ENCODE measurements around the gene ST6GAL1. TPM values are rescaled to one million over a fixed set of nuclear protein-coding genes. Genes with fewer than 3 reads are reported as not detected.

ST6GAL1 gene
- total and polyA plus RNA-seq, 4 donors = 28.9 to 44.6 (median 34.6) TPM

Other genes with a start within 250 kb of the ST6GAL1 start
- under 1 TPM in 1 of 2 donors, not detected in 1; 0.17 TPM for gene KNG1, start 213.2 kb upstream of the ST6GAL1 start, total RNA-seq
- under 1 TPM; 0.45 to 0.63 TPM for gene KNG1, start 213.2 kb upstream of the ST6GAL1 start, polyA plus RNA-seq (ENCODE audit: insufficient read length in 2 of 2)
- gene EIF4A2, start 146.9 kb upstream of the ST6GAL1 start, total RNA-seq = 100 to 1,000 TPM; 660 to 784 TPM
- gene EIF4A2, start 146.9 kb upstream of the ST6GAL1 start, polyA plus RNA-seq (ENCODE audit: insufficient read length in 2 of 2) = 100 to 1,000 TPM; 611 to 664 TPM
- 10 to 100 TPM; 21.7 to 31.9 TPM for gene RFC4, start 124.0 kb upstream of the ST6GAL1 start, total RNA-seq
- 10 to 100 TPM; 30.8 to 35.1 TPM for gene RFC4, start 124.0 kb upstream of the ST6GAL1 start, polyA plus RNA-seq (ENCODE audit: insufficient read length in 2 of 2)
- under 1 TPM in 1 of 2 donors, not detected in 1; under 0.01 TPM for gene ADIPOQ, start 87.8 kb upstream of the ST6GAL1 start, total RNA-seq
- gene ADIPOQ, start 87.8 kb upstream of the ST6GAL1 start, polyA plus RNA-seq (ENCODE audit: insufficient read length in 2 of 2) = under 1 TPM in 1 of 2 donors, not detected in 1; 0.08 TPM
- gene RPL39L, start 209.0 kb downstream of the ST6GAL1 start, total RNA-seq = 10 to 100 TPM in 1 of 2 donors, 1 to 10 TPM in 1; 7.2 to 26.7 TPM
- 10 to 100 TPM; 15.2 to 16.6 TPM for gene RPL39L, start 209.0 kb downstream of the ST6GAL1 start, polyA plus RNA-seq (ENCODE audit: insufficient read length in 2 of 2)

Measured in spinal cord (tissue), 4 donors.